ENCODE data around the gene FBXO42. TPM values are rescaled to one million over a fixed set of nuclear protein-coding genes. Genes with fewer than 3 reads are reported as not detected.

Gene FBXO42
- total and polyA plus RNA-seq, 9 of the 15 experiments (the other 6 are each of a cell fraction or from before 2014, with no cell fraction given): 7.2 to 24.8 (median 17.4) TPM

GRCh38 chr1:16279186-16279585 is 73.1 kb downstream of the FBXO42 start:
- H3K36me3 ChIP-seq (ENCODE audit: control insufficient read depth, insufficient read depth, low read length): peaks cover 10% of the 10 kb centered on the region
- intact Hi-C loops (cut with micrococcal nuclease): no loop called here
- H4K20me1 ChIP-seq (replicated peaks; ENCODE audit: control insufficient read depth, insufficient read depth, low read length): no peaks in the 10 kb centered on the region
- H3K4me2 ChIP-seq (ENCODE audit: insufficient read depth, low read length): no peak overlapping the region
- in situ Hi-C loops (cut with MboI): no loop called here
- H3K9ac ChIP-seq (ENCODE audit: insufficient read depth in 1 of 2, low read depth in 2 of 2, low read length in 2 of 2): no peak overlapping the region
- POLR2A ChIA-PET: interaction anchor here (0.6 to 1.9 kb wide), 6 partner anchors 10 to 349 kb away, joined by 3 to 8 read pairs (median 4); no protein-coding TSS in a partner anchor
- no peak overlapping the region for H3K4me3 ChIP-seq
- no peaks in the 10 kb centered on the region; a peak in 1 of 5 replicates for H3K4me1 ChIP-seq (replicated peaks in 1 of 2; ENCODE audit: control insufficient read depth in 2 of 2, insufficient read depth in 2 of 2, low read length in 2 of 2)
- H3K9me3 ChIP-seq (replicated peaks; ENCODE audit: control insufficient read depth, insufficient read depth, low read depth, low read length): no peaks in the 10 kb centered on the region
- CTCF ChIA-PET (ENCODE audit: low intra/inter-chr PET ratio): no interaction called here
- no peak for DNase-seq (ENCODE audit: extremely low read depth in 1 of 4, low spot score in 3 of 4)
- no peaks in the 10 kb centered on the region for H3K79me2 ChIP-seq (ENCODE audit: control insufficient read depth, insufficient read depth, low read length)
- 68% methylated on average over 2 of the region's 2 CpGs for WGBS (ENCODE audit: insufficient coverage, low coverage, missing lambda C conversion rate)
- no peak overlapping the region for H2AFZ ChIP-seq (ENCODE audit: low read depth, low read length)
- no TSS peak for BruUV-seq (replicated peaks)
- no peaks in the 10 kb centered on the region for H3K9me1 ChIP-seq (ENCODE audit: control insufficient read depth, insufficient read depth, low read length)
- peak; percentile 71; the same call in 1 of the 2 replicates for TF ChIP-seq ZNF121 (CRISPR knock-in tag; conservative IDR thresholded peaks at IDR 0.05)
- no peak for TF ChIP-seq JUN (IDR thresholded peaks at IDR 0.05; ENCODE audit: borderline replicate concordance, low read depth, low read length)
- TF ChIP-seq JUN (CRISPR knock-in tag; IDR thresholded peaks at IDR 0.05; ENCODE audit: borderline replicate concordance): no peak
- peak; percentile 57 for TF ChIP-seq RBM25 (IDR thresholded peaks at IDR 0.05; ENCODE audit: low read depth, low read length, severe bottlenecking)
- no peaks in the 10 kb centered on the region for H3K27me3 ChIP-seq (ENCODE audit: control insufficient read depth in 2 of 2, insufficient read depth in 2 of 2, low read length in 2 of 2)
- no peak overlapping the region for H3K27ac ChIP-seq (ENCODE audit: extremely low read depth, low read depth, low read length)
- no peak for FAIRE-seq
- ATAC-seq: no peak

- no peak overlapping the region for H3K4me2 ChIP-seq (ENCODE audit: insufficient read depth, low read length)
- no peaks in the 10 kb centered on the region for H4K20me1 ChIP-seq (replicated peaks; ENCODE audit: control insufficient read depth, insufficient read depth, low read length)
- ATAC-seq (no peak), FAIRE-seq (no peak), DNase-seq (ENCODE audit: extremely low read depth in 1 of 4, low spot score in 3 of 4) (no peak)
- TF ChIP-seq BRD4 (IDR thresholded peaks at IDR 0.05): no peak
- TF ChIP-seq, protein P1, sequence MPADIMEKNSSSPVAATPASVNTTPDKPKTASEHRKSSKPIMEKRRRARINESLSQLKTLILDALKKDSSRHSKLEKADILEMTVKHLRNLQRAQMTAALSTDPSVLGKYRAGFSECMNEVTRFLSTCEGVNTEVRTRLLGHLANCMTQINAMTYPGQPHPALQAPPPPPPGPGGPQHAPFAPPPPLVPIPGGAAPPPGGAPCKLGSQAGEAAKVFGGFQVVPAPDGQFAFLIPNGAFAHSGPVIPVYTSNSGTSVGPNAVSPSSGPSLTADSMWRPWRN (IDR thresholded peaks at IDR 0.05; ENCODE audit: low read depth): no peak
- TF ChIP-seq ZNF354B (CRISPR knock-in tag; IDR thresholded peaks at IDR 0.05): no peak
- no peak for TF ChIP-seq CEBPG (CRISPR knock-in tag; IDR thresholded peaks at IDR 0.05)
- no peak for TF ChIP-seq CEBPG (tag; conservative IDR thresholded peaks at IDR 0.05 in 1 of 2, IDR thresholded peaks at IDR 0.05 in 1 of 2)
- no peak for TF ChIP-seq SMAD2 (IDR thresholded peaks at IDR 0.05; ENCODE audit: low read depth, low read length)
- TF ChIP-seq PML (IDR thresholded peaks at IDR 0.05; ENCODE audit: low read length): no peak
- TF ChIP-seq ZKSCAN1 (IDR thresholded peaks at IDR 0.05; ENCODE audit: low read depth, low read length): no peak
- TF ChIP-seq NFE2L1 (tag; IDR thresholded peaks at IDR 0.05; ENCODE audit: borderline replicate concordance, low read depth): no peak
- no peak for TF ChIP-seq ZNF695 (CRISPR knock-in tag; IDR thresholded peaks at IDR 0.05)
- TF ChIP-seq ZNF134 (CRISPR knock-in tag; conservative IDR thresholded peaks at IDR 0.05): no peak
- no peak for TF ChIP-seq NR2F6 (CRISPR knock-in tag; IDR thresholded peaks at IDR 0.05)
- H3K9me1 ChIP-seq (ENCODE audit: control insufficient read depth, insufficient read depth, low read length): no peaks in the 10 kb centered on the region
- in situ Hi-C loops (cut with MboI): no loop called here
- no peaks in the 10 kb centered on the region for H3K27me3 ChIP-seq (ENCODE audit: control insufficient read depth in 2 of 2, insufficient read depth in 2 of 2, low read length in 2 of 2)
- peaks cover 6% of the 10 kb centered on the region; the same call in 2 of the 3 replicates for H3K36me3 ChIP-seq (ENCODE audit: control insufficient read depth, insufficient read depth, low read length)
- no peak overlapping the region for H3K27ac ChIP-seq (ENCODE audit: extremely low read depth, low read depth, low read length)
- H3K4me1 ChIP-seq (replicated peaks in 1 of 2; ENCODE audit: control insufficient read depth in 2 of 2, insufficient read depth in 2 of 2, low read length in 2 of 2): no peaks in the 10 kb centered on the region; a peak in 1 of 5 replicates
- WGBS (ENCODE audit: insufficient coverage, low coverage, missing lambda C conversion rate): 91% methylated on average over 6 of the region's 6 CpGs
- CTCF ChIA-PET (ENCODE audit: low intra/inter-chr PET ratio): no interaction called here
- BruUV-seq (replicated peaks): no TSS peak
- no peaks in the 10 kb centered on the region for H3K9me3 ChIP-seq (replicated peaks; ENCODE audit: control insufficient read depth, insufficient read depth, low read depth, low read length)
- no peaks in the 10 kb centered on the region for H3K79me2 ChIP-seq (ENCODE audit: control insufficient read depth, insufficient read depth, low read length)
- H3K9ac ChIP-seq (ENCODE audit: insufficient read depth in 1 of 2, low read depth in 2 of 2, low read length in 2 of 2): no peak overlapping the region
- H3K4me3 ChIP-seq: no peak overlapping the region
- intact Hi-C loops (cut with micrococcal nuclease): no loop called here
- POLR2A ChIA-PET: interaction anchor here (0.5 kb wide), 1 partner anchor 200 kb away, joined by 3 read pairs; no protein-coding TSS in a partner anchor
- no peak overlapping the region for H2AFZ ChIP-seq (ENCODE audit: low read depth, low read length)
These were observed 75.8 kb downstream of the FBXO42 start for GRCh38 chr1:16276302-16277030.

All from K562 (cell line).